ENCODE results near the gene FXYD4.

FXYD4 gene

GRCh38 chr10:43352951-43353350 lies 18.5 kb upstream of the FXYD4 start:
- Mint-ChIP-seq H3K4me1 (peaks cover 5% of the 10 kb centered on the region), H3K4me3 (no peak overlapping the region), H3K27ac (no peak overlapping the region), H3K9me3 (no peaks in the 10 kb centered on the region), H3K27me3 (peaks cover 1% of the 10 kb centered on the region), H3K36me3 (no peaks in the 10 kb centered on the region)
- ATAC-seq (ENCODE audit: low read depth) (no peak), DNase-seq (ENCODE audit: low spot score in 2 of 2) (no peak)

- no peaks in the 10 kb centered on the region for H3K9me3 Mint-ChIP-seq
- no peaks in the 10 kb centered on the region for H3K4me1 Mint-ChIP-seq
- DNase-seq (ENCODE audit: low spot score in 2 of 2) (no peak), ATAC-seq (ENCODE audit: low read depth) (no peak)
- no peak overlapping the region for H3K27ac Mint-ChIP-seq
- no peaks in the 10 kb centered on the region for H3K36me3 Mint-ChIP-seq
- H3K27me3 Mint-ChIP-seq, result peaks cover 1% of the 10 kb centered on the region
- H3K4me3 Mint-ChIP-seq, result no peak overlapping the region
Observed at GRCh38 chr10:43353495-43354329, 17.7 kb upstream of the FXYD4 start.

DNA sequence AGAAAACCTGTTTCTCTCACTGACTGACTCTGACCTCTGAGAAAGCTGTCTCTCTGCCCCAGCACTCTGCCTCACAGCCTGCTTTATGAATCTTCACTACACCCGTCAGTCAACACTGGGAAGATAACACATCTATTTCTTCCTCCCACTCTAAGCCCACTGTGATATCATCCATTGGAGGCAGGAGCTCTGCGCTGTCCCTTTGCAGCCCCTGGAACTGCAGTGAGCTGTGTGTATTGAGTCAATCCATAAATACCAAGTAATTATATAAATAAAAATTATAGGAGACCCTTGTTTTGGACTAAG lies 17.2 kb upstream of the FXYD4 start:
- Mint-ChIP-seq H3K36me3 (no peaks in the 10 kb centered on the region), H3K4me3 (no peak overlapping the region), H3K4me1 (no peaks in the 10 kb centered on the region), H3K27me3 (peaks cover 1% of the 10 kb centered on the region), H3K27ac (no peak overlapping the region), H3K9me3 (no peaks in the 10 kb centered on the region)
- no peak for DNase-seq (ENCODE audit: low spot score in 2 of 2)
- ATAC-seq (ENCODE audit: low read depth), result no peak

DNA sequence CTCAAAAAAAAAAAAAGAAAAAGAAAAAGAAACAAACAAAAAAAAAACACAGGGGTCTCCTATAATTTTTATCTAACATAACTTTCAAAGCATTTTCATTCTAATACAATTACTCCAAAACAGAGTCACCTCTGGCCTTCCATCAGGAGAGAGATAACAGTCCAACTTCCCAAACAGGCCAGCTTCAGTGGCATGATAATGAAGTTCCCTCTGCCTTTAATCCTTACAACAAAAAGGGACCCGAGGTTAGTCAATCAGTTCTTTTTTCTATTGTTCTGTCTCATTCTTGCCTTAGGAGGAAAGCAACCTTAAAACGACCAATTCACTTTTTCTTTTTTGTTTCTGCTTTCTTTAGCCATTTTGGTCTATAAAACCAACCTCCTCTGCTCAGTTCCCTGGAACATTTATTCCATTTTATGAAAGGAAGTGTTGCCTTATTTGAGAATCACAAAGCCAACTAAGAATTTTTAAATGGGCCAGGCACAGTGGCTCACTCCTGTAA lies 16.5 kb upstream of the FXYD4 start:
- DNase-seq (ENCODE audit: low spot score in 2 of 2) (no peak), ATAC-seq (ENCODE audit: low read depth) (no peak)
- Mint-ChIP-seq H3K9me3 (no peaks in the 10 kb centered on the region), H3K27me3 (peaks cover 1% of the 10 kb centered on the region), H3K4me3 (no peak overlapping the region), H3K36me3 (no peaks in the 10 kb centered on the region), H3K4me1 (no peaks in the 10 kb centered on the region), H3K27ac (no peak overlapping the region)

GRCh38 chr10:43355749-43356371 lies 15.6 kb upstream of the FXYD4 start:
- Mint-ChIP-seq H3K4me3 (no peak overlapping the region), H3K36me3 (no peaks in the 10 kb centered on the region), H3K27me3 (peaks cover 1% of the 10 kb centered on the region), H3K27ac (no peak overlapping the region), H3K4me1 (no peaks in the 10 kb centered on the region), H3K9me3 (no peaks in the 10 kb centered on the region)
- no peak for DNase-seq (ENCODE audit: low spot score in 2 of 2)
- no peak for ATAC-seq (ENCODE audit: low read depth)

GRCh38 chr10:43360086-43360485 lies 11.3 kb upstream of the FXYD4 start:
- Mint-ChIP-seq H3K27me3 (no peaks in the 10 kb centered on the region), H3K27ac (peak overlapping the region; percentile 2), H3K36me3 (peaks cover 1% of the 10 kb centered on the region), H3K4me1 (peaks cover 17% of the 10 kb centered on the region), H3K4me3 (peak overlapping the region; percentile 13), H3K9me3 (no peaks in the 10 kb centered on the region)
- DNase-seq (ENCODE audit: low spot score in 2 of 2) (no peak), ATAC-seq (ENCODE audit: low read depth) (no peak)

GRCh38 chr10:43361547-43362190 lies 9.8 kb upstream of the FXYD4 start:
- ATAC-seq (ENCODE audit: low read depth), result peak; percentile 11
- H3K27me3 Mint-ChIP-seq, result no peaks in the 10 kb centered on the region
- H3K9me3 Mint-ChIP-seq, result no peaks in the 10 kb centered on the region
- peaks cover 17% of the 10 kb centered on the region for H3K4me1 Mint-ChIP-seq
- peak in 1 of 2 donors; percentile 17 for DNase-seq (ENCODE audit: low spot score in 2 of 2)
- peak overlapping the region; percentile 97 for H3K4me3 Mint-ChIP-seq
- H3K36me3 Mint-ChIP-seq, result peaks cover 1% of the 10 kb centered on the region
- H3K27ac Mint-ChIP-seq, result peak overlapping the region; percentile 84

GRCh38 chr10:43362191-43362839 lies 9.1 kb upstream of the FXYD4 start:
- peaks cover 1% of the 10 kb centered on the region for H3K36me3 Mint-ChIP-seq
- DNase-seq (ENCODE audit: low spot score in 2 of 2) (peak; percentile 76 to 81), ATAC-seq (ENCODE audit: low read depth) (peak; percentile 93)
- peak overlapping the region; percentile 84 for H3K27ac Mint-ChIP-seq
- H3K4me1 Mint-ChIP-seq, result peaks cover 17% of the 10 kb centered on the region
- no peaks in the 10 kb centered on the region for H3K9me3 Mint-ChIP-seq
- peak overlapping the region; percentile 97 for H3K4me3 Mint-ChIP-seq
- H3K27me3 Mint-ChIP-seq, result no peaks in the 10 kb centered on the region

GRCh38 chr10:43365001-43365400 lies 6.4 kb upstream of the FXYD4 start:
- DNase-seq (ENCODE audit: low spot score in 2 of 2) (no peak), ATAC-seq (ENCODE audit: low read depth) (no peak)
- Mint-ChIP-seq H3K4me1 (peaks cover 17% of the 10 kb centered on the region), H3K27me3 (no peaks in the 10 kb centered on the region), H3K4me3 (no peak overlapping the region), H3K9me3 (no peaks in the 10 kb centered on the region), H3K36me3 (peaks cover 1% of the 10 kb centered on the region), H3K27ac (no peak overlapping the region)

GRCh38 chr10:43369921-43370320 lies 1.5 kb upstream of the FXYD4 start:
- no peaks in the 10 kb centered on the region for H3K9me3 Mint-ChIP-seq
- no peaks in the 10 kb centered on the region for H3K4me1 Mint-ChIP-seq
- no peak for DNase-seq (ENCODE audit: low spot score in 2 of 2)
- no peak overlapping the region for H3K27ac Mint-ChIP-seq
- H3K36me3 Mint-ChIP-seq, result no peaks in the 10 kb centered on the region
- H3K4me3 Mint-ChIP-seq, result no peak overlapping the region
- no peaks in the 10 kb centered on the region for H3K27me3 Mint-ChIP-seq
- ATAC-seq (ENCODE audit: low read depth), result no peak

DNA sequence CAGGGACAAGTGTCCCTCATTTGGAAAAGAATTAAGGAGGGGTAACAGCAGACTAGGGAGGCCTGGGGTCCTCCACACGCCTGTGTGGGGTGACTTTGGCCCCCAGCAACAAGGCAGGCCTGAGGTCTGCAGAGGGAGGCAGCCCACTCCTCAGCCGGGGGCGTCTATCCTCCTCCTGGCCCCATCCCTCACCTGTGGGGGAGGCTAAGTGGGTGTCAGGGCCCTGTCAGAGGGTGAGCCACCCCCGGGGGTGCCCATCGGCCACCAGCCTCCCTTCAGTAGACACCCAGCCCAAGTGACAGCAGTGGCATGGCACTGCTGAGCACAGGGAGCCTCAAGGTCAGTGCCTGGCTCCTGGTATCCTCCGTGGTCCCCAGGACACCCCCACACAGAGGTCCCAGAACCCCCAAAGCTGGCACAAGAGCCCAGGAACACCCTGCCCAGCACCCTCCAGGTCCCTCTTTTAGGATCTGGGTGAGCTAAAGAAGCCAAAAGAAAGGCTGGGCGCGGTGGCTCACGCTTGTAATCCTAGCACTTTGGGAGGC lies 693 bp upstream of the FXYD4 start:
- H3K4me1 Mint-ChIP-seq, result no peaks in the 10 kb centered on the region
- ATAC-seq (ENCODE audit: low read depth) (no peak), DNase-seq (ENCODE audit: low spot score in 2 of 2) (no peak)
- no peaks in the 10 kb centered on the region for H3K36me3 Mint-ChIP-seq
- H3K27me3 Mint-ChIP-seq, result no peaks in the 10 kb centered on the region
- no peak overlapping the region for H3K4me3 Mint-ChIP-seq
- H3K27ac Mint-ChIP-seq, result no peak overlapping the region
- no peaks in the 10 kb centered on the region for H3K9me3 Mint-ChIP-seq

GRCh38 chr10:43372765-43373361 lies 1.4 kb downstream of the FXYD4 start:
- Mint-ChIP-seq H3K9me3 (no peaks in the 10 kb centered on the region), H3K27ac (no peak overlapping the region), H3K4me3 (no peak overlapping the region), H3K4me1 (peaks cover 3% of the 10 kb centered on the region), H3K27me3 (no peaks in the 10 kb centered on the region), H3K36me3 (no peaks in the 10 kb centered on the region)
- ATAC-seq (ENCODE audit: low read depth) (no peak), DNase-seq (ENCODE audit: low spot score in 2 of 2) (no peak)

DNA sequence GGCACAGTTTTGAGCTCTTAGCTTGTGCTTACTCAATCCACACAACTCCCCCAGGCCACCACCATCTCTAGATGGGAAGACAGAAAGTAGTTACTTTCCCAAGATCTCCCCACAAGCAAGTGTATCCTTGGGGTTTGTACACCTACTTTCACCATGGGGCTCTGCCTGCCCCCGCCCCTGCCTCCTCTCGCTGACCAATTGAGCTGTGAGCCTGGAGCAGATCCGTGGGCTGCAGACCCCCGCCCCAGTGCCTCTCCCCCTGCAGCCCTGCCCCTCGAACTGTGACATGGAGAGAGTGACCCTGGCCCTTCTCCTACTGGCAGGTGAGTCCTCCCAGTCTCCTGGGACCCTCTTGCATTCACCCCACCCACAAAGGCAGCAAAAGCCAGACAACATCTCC lies 2.0 kb downstream of the FXYD4 start:
- H3K27ac Mint-ChIP-seq, result no peak overlapping the region

More for the DNA sequence above, 2.0 kb downstream of the FXYD4 start:
- Mint-ChIP-seq H3K9me3 (no peaks in the 10 kb centered on the region), H3K4me3 (no peak overlapping the region), H3K4me1 (peaks cover 3% of the 10 kb centered on the region), H3K36me3 (no peaks in the 10 kb centered on the region), H3K27me3 (no peaks in the 10 kb centered on the region)
- DNase-seq (ENCODE audit: low spot score in 2 of 2) (no peak), ATAC-seq (ENCODE audit: low read depth) (no peak)

Measured in memory B cell (primary cell).